ENCODE results near the gene OBSCN. TPM values are rescaled to one million over a fixed set of nuclear protein-coding genes. Genes with fewer than 3 reads are reported as not detected.

Gene OBSCN
- total RNA-seq, 1 donor from 2014 or later, result 18.3 TPM

- intact Hi-C loops (cut with DNase I), result no loop called here
- ATAC-seq (no peak), DNase-seq (ENCODE audit: low spot score) (no peak)
These were observed 200.4 kb downstream of the OBSCN start for GRCh38 chr1:228408041-228408868.

- no peak for ATAC-seq
- no peak for DNase-seq (ENCODE audit: low spot score)
- intact Hi-C loops (cut with DNase I), result no loop called here
These were observed 201.3 kb downstream of the OBSCN start for GRCh38 chr1:228408869-228409805.

- DNase-seq (ENCODE audit: low spot score) (no peak), ATAC-seq (peak; percentile 32)
These were observed 202.2 kb downstream of the OBSCN start for GRCh38 chr1:228410015-228410414.

GRCh38 chr1:228410671-228411070 is 202.8 kb downstream of the OBSCN start:
- ATAC-seq (no peak), DNase-seq (ENCODE audit: low spot score) (no peak)
- intact Hi-C loops (cut with DNase I), result no loop called here

More at GRCh38 chr1:228410015-228410414, 202.2 kb downstream of the OBSCN start:
- intact Hi-C loops (cut with DNase I), result no loop called here

GRCh38 chr1:228411121-228411520 is 203.3 kb downstream of the OBSCN start:
- DNase-seq (ENCODE audit: low spot score) (no peak), ATAC-seq (no peak)
- intact Hi-C loops (cut with DNase I), result no loop called here

GRCh38 chr1:228411548-228412430 is 203.9 kb downstream of the OBSCN start:
- DNase-seq (ENCODE audit: low spot score) (no peak), ATAC-seq (no peak)
- intact Hi-C loops (cut with DNase I), result no loop called here

GRCh38 chr1:228413241-228414010 is 205.6 kb downstream of the OBSCN start:
- DNase-seq (ENCODE audit: low spot score) (no peak), ATAC-seq (no peak)
- intact Hi-C loops (cut with DNase I), result no loop called here

- no peak for DNase-seq (ENCODE audit: low spot score)
- ATAC-seq, result peak; percentile 7
- intact Hi-C loops (cut with DNase I), result no loop called here
These were observed 206.8 kb downstream of the OBSCN start for GRCh38 chr1:228414511-228415211.

- intact Hi-C loops (cut with DNase I), result no loop called here
- peak; percentile 20 for ATAC-seq
- DNase-seq (ENCODE audit: low spot score), result no peak
These were observed 207.4 kb downstream of the OBSCN start for GRCh38 chr1:228415221-228415620.

GRCh38 chr1:228415853-228416216 is 208.0 kb downstream of the OBSCN start:
- DNase-seq (ENCODE audit: low spot score) (no peak), ATAC-seq (peak; percentile 21)
- intact Hi-C loops (cut with DNase I), result no loop called here

GRCh38 chr1:228416217-228416933 is 208.5 kb downstream of the OBSCN start, which contains the start of gene TRIM17:
TSS of gene TRIM17 (minus strand) at chr1:228416861. CDS start at chr1:228415072, 1,789 bp downstream.
- no peak for DNase-seq (ENCODE audit: low spot score)
- ATAC-seq, result peak; percentile 55
- intact Hi-C loops (cut with DNase I), result no loop called here

- no peak for DNase-seq (ENCODE audit: low spot score)
- no peak for ATAC-seq
- intact Hi-C loops (cut with DNase I), result no loop called here
These were observed 209.2 kb downstream of the OBSCN start for GRCh38 chr1:228417061-228417460.

GRCh38 chr1:228417483-228418203 is 209.8 kb downstream of the OBSCN start:
- ATAC-seq (no peak), DNase-seq (ENCODE audit: low spot score) (no peak)
- intact Hi-C loops (cut with DNase I), result no loop called here

- ATAC-seq (no peak), DNase-seq (ENCODE audit: low spot score) (no peak)
- intact Hi-C loops (cut with DNase I), result no loop called here
These were observed 213.4 kb downstream of the OBSCN start for GRCh38 chr1:228420968-228421826.

GRCh38 chr1:228423404-228424053 is 215.7 kb downstream of the OBSCN start:
- intact Hi-C loops (cut with DNase I), result no loop called here
- ATAC-seq, result no peak
- DNase-seq (ENCODE audit: low spot score), result peak; percentile 30
